GM12878 (cell line): ENCODE results near the gene GLB1L3. TPM values are rescaled to one million over a fixed set of nuclear protein-coding genes. Genes with fewer than 3 reads are reported as not detected.
A peak's percentile ranks its signal among the peaks of the same experiment; 100 is the strongest.

Experiments
- ATAC-seq: fragments of 200-7000 bp; cut with Tn5 transposase; 3 replicates; pipeline ENCODE4 v1.9.1; 2020; ENCODE audit warnings: mild to moderate bottlenecking, moderate library complexity
- BruUV-seq: library from RNA; stranded (reverse); fragments of 400-500 nt; replicated peaks from 2 replicates; lab custom pipeline; 2021; lab: Mats Ljungman, UMichigan
- CTCF ChIA-PET: fragments of 300-600 bp; sonication (Branson Sonifier 250); formaldehyde crosslinking; extraction: SDS; loops from one replicate; lab custom pipeline; 2021; ENCODE audit warnings: inconsistent platforms; lab: Yijun Ruan, JAX
- POLR2A ChIA-PET: fragments of 350-600 bp; formaldehyde crosslinking; extraction: SDS; loops from one replicate; lab custom pipeline; 2021; ENCODE audit warnings: inconsistent platforms; lab: Charles Lee
- RAD21 ChIA-PET: fragments of 300-600 bp; sonication (Branson Sonifier 250); formaldehyde crosslinking; loops from one replicate; lab custom pipeline; 2023; ENCODE audit warnings: antibody characterized with exemption; ENCODE audit not compliant: unreplicated experiment; lab: Charles Lee
- SMC1A ChIA-PET: fragments of 300-600 bp; sonication (Branson Sonifier 250); formaldehyde crosslinking; loops from one replicate; lab custom pipeline; 2023; ENCODE audit not compliant: unreplicated experiment, uncharacterized antibody; lab: Charles Lee
- DNase-seq: peaks from one replicate; pipeline ENCODE4 v3.0.0-alpha.2; 2011; ENCODE audit warnings: low read depth, low spot score
- FAIRE-seq: peaks from 3 replicates; lab custom pipeline; 2011; peaks lifted over from hg19 to GRCh38; lab: Jason Lieb, UNC
- H2AFZ ChIP-seq: 2 replicates; pipeline ENCODE4 v1.6.0; 2011; ENCODE audit warnings: low read depth, low read length, control low read depth; ENCODE audit not compliant: control insufficient read depth
- H3K27ac ChIP-seq: 2 replicates; pipeline ENCODE4 v1.5.1; 2011; ENCODE audit warnings: control low read depth; ENCODE audit not compliant: control insufficient read depth, insufficient read depth
- H3K27me3 ChIP-seq, 2 experiments: replicated peaks in 1 of 2; 2 replicates each; pipeline versions ENCODE4 v1.6.0 to v1.6.1; 2011; ENCODE audit warnings: low read length in 1 of 2; ENCODE audit not compliant: control insufficient read depth in 2 of 2, insufficient read depth in 2 of 2
- H3K36me3 ChIP-seq, 2 experiments: 2 replicates each; pipeline ENCODE4 v1.5.1; 2011; ENCODE audit warnings: low read length in 1 of 2; ENCODE audit not compliant: control insufficient read depth in 2 of 2, insufficient read depth in 2 of 2
- H3K4me1 ChIP-seq: 2 replicates; pipeline ENCODE4 v1.6.1; 2011; ENCODE audit warnings: mild to moderate bottlenecking, low read length, moderate library complexity, mixed read lengths; ENCODE audit not compliant: control insufficient read depth, insufficient read depth
- H3K4me2 ChIP-seq: 2 replicates; pipeline ENCODE4 v1.6.0; 2011; ENCODE audit warnings: control low read depth; ENCODE audit not compliant: control insufficient read depth, insufficient read depth
- H3K4me3 ChIP-seq: fragments of 200-600 bp; sonication (generic); 2 replicates; pipeline ENCODE4 v1.5.1; 2016
- H3K79me2 ChIP-seq: 2 replicates; pipeline ENCODE4 v1.6.0; 2011; ENCODE audit warnings: low read length; ENCODE audit not compliant: control insufficient read depth, insufficient read depth
- H3K9ac ChIP-seq: 2 replicates; pipeline ENCODE4 v1.8.0; 2011; ENCODE audit warnings: low read length, control low read depth, mixed read lengths; ENCODE audit not compliant: control insufficient read depth, insufficient read depth
- H3K9me3 ChIP-seq: replicated peaks from 3 replicates; pipeline ENCODE4 v1.5.1; 2011; ENCODE audit warnings: mild to moderate bottlenecking, low read length; ENCODE audit not compliant: control insufficient read depth, insufficient read depth
- H4K20me1 ChIP-seq: 2 replicates; pipeline ENCODE4 v1.6.0; 2011; ENCODE audit not compliant: control insufficient read depth, insufficient read depth
- BACH1 ChIP-seq: fragments of 450-650 bp; IDR thresholded peaks from 2 replicates; pipeline ENCODE4 v1.6.1; 2017; ENCODE audit warnings: mild to moderate bottlenecking, borderline replicate concordance
- JUND ChIP-seq: IDR thresholded peaks from 2 replicates; pipeline ENCODE4 v1.6.1; 2012; ENCODE audit warnings: low read depth, mild to moderate bottlenecking, low read length, improper control_type of control experiment, moderate library complexity
- NFYB ChIP-seq: IDR thresholded peaks from 2 replicates; pipeline ENCODE4 v1.6.1; 2011; ENCODE audit warnings: low read depth, mild to moderate bottlenecking, low read length, improper control_type of control experiment, moderate library complexity; ENCODE audit not compliant: insufficient read depth
- RAD21 ChIP-seq: IDR thresholded peaks from 2 replicates; pipeline ENCODE4 v1.6.1; 2011; ENCODE audit warnings: mild to moderate bottlenecking, low read depth, low read length, moderate library complexity; ENCODE audit not compliant: insufficient read depth
- STAT1 ChIP-seq: fragments of 450-650 bp; conservative IDR thresholded peaks from 2 replicates; pipeline ENCODE4 v1.6.1; 2014; ENCODE audit warnings: antibody characterized with exemption, mild to moderate bottlenecking
- WGBS: methylation state at CpG from one replicate; pipeline ENCODE4 v1.1.6; 2016; ENCODE audit warnings: low lambda C conversion rate; ENCODE audit not compliant: insufficient replicate concordance, insufficient coverage; ENCODE audit errors: missing lambda C conversion rate; 5-methylcytosine and 5-hydroxymethylcytosine counted together
- in situ Hi-C: fragments of 300-500 bp; cut with MboI; formaldehyde crosslinking; loops from 9 replicates; pipeline ENCODE4 v1.14.3; 2018; ENCODE audit warnings: mixed read lengths
- intact Hi-C: fragments of 100-400 bp; cut with micrococcal nuclease; formaldehyde crosslinking; loops from one replicate; pipeline ENCODE4 v1.14.2; 2022; ENCODE audit not compliant: unreplicated experiment
- polyA plus RNA-seq, 11 experiments: library from polyadenylated mRNA; depleted of rRNA in 4 of 11; unstranded in 6 of 11; stranded (reverse) in 5 of 11; fragments of >200 nt; fragmentation: Nextera tagmentation in 4 of 11; fragmentation: Illumina TruSeq in 1 of 11; extraction: Ambion mirVana in 4 of 11; extraction: Trizol in 1 of 11; gene quantifications; 1 replicate in 1 of 11; 2 replicates in 10 of 11; pipeline versions ENCODE4 v1.2.1 to v1.2.3, GENCODE V29; 2011 to 2016; ENCODE audit warnings: inconsistent platforms in 2 of 11, missing spikeins in 2 of 11, low read depth in 1 of 11
- total RNA-seq, 4 experiments: library from RNA; depleted of rRNA in 3 of 4; stranded (reverse); fragments of >200 nt in 3 of 4; fragmentation: Illumina TruSeq in 1 of 4; extraction: Trizol in 1 of 4; gene quantifications; 2 replicates each; pipeline versions ENCODE4 v1.2.1 to v1.2.3, GENCODE V29; 2013 to 2021

The GLB1L3 gene
- total and polyA plus RNA-seq, 10 of the 15 experiments (the other 5 are each of a cell fraction or from before 2014, with no cell fraction given), result 0.53 to 2.9 (median 1.9) TPM; not detected in 1

DNA sequence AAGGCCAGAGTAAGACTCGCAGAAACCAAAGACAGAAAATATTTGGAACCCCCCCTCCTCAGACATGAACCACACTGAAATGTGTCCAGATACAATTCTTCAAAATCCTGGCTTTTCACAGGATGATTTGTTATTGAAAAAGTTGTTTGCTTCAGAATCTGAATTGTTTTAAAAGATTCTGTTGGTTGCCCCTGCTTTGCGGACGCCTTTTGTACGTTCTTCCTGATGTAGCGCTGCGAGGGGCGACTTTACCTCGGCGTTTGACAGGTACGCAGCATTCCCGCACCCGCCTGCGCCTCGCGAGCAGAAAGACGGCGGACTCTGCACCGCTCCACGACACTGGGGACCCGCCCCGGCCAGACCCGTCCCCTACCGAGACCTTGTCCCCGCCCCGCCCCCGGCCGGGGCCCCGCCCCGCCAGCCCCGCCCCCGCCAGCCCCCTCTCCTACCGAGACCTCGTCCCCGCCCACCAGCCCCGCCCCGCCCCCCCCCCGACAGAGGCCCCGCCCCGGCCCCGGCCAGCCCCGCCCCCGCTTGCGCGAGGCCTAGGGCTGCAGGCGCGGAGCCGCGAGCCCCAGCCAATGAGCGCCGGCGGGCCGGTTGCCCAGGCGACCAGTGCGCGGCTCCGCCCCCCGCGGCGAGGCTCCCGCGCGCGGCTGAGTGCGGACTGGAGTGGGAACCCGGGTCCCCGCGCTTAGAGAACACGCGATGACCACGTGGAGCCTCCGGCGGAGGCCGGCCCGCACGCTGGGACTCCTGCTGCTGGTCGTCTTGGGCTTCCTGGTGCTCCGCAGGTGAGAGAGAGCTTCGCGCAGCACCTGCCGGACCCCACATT lies 55.4 kb downstream of the GLB1L3 start, which contains the start of gene GLB1L2:
TSS of gene GLB1L2 (plus strand) at position 635 of the 835 bp plus-strand sequence. CDS start at position 709, 74 bp downstream.
- WGBS, result 29% methylated on average over 38 of the region's 80 CpGs
- peak within 1 kb of the TSS; percentile 59 for H2AFZ ChIP-seq
- in situ Hi-C loops, result no loop called here
- ChIA-PET SMC1A (no interaction called here), POLR2A (no interaction called here), CTCF (no interaction called here), RAD21 (no interaction called here)
- no peak within 1 kb of the TSS for H3K27ac ChIP-seq
- ATAC-seq, result no peak
- H3K4me3 ChIP-seq, result no peak within 1 kb of the TSS
- no peak within 1 kb of the TSS for H3K9ac ChIP-seq
- no peaks in the 10 kb centered on the region; the same call in 1 of the 2 replicates for H3K4me1 ChIP-seq
- BruUV-seq, result no TSS peak
- DNase-seq, result no peak
- no peak for FAIRE-seq
- H3K36me3 ChIP-seq, result no peaks in the 10 kb centered on the region
- peaks cover 0 to 3% of the 10 kb centered on the region in 2 experiments; a peak in 1 of 4 replicates for H3K27me3 ChIP-seq
- intact Hi-C loops, result no loop called here
- H3K4me2 ChIP-seq, result peak within 1 kb of the TSS; percentile 35; the same call in 1 of the 2 replicates
- TF ChIP-seq NFYB (peak; percentile 59; the same call in 1 of the 2 replicates), JUND (no peak)
- H3K9me3 ChIP-seq, result no peaks in the 10 kb centered on the region
- H3K79me2 ChIP-seq, result no peaks in the 10 kb centered on the region
- H4K20me1 ChIP-seq, result no peaks in the 10 kb centered on the region; the same call in 1 of the 2 replicates

DNA sequence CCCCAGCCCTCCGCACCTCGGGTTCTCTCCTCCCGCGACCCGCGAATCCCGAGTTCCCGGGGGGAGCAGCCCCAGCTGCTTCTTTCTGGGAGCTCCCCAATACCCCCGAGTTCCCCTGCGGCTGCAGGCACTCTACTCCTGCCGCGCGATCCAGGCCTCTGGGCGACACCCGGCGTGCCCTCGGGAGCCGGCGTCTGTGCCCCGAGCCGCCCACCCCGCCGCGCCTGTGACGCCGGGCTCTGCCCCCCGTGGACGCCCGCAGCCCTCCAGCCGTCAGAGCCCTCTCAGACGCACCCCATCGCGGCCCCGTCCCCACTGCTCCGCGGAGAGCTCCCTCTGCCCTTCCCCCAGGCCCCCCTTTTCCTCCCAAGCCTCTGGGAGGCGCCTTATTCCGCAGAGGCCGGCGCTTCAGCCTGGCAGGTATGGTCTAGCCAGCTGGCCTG lies 56.0 kb downstream of the GLB1L3 start:
- ATAC-seq (no peak), DNase-seq (no peak), FAIRE-seq (no peak)
- Histone ChIP-seq H3K27me3 (peaks cover 0 to 3% of the 10 kb centered on the region in 2 experiments; a peak in 3 of 4 replicates), H2AFZ (peak overlapping the region; percentile 59), H3K4me3 (no peak overlapping the region), H3K36me3 (no peaks in the 10 kb centered on the region), H4K20me1 (no peaks in the 10 kb centered on the region; the same call in 1 of the 2 replicates), H3K27ac (no peak overlapping the region), H3K9me3 (no peaks in the 10 kb centered on the region), H3K4me2 (peak overlapping the region; percentile 35; the same call in 1 of the 2 replicates), H3K9ac (no peak overlapping the region), H3K79me2 (no peaks in the 10 kb centered on the region), H3K4me1 (no peaks in the 10 kb centered on the region; the same call in 1 of the 2 replicates)
- ChIA-PET RAD21 (no interaction called here), SMC1A (no interaction called here), POLR2A (no interaction called here), CTCF (no interaction called here)
- intact Hi-C loops (no loop called here), in situ Hi-C loops (no loop called here)
- TF ChIP-seq RAD21 (0 out of 2 replicates have a peak, but pooled peaks have one; percentile 21), BACH1 (no peak), STAT1 (no peak)
- BruUV-seq, result no TSS peak
- WGBS, result 48% methylated on average over 6 of the region's 40 CpGs
